HG03196 (cell line): ENCODE results near the gene B9D1.
A peak's percentile ranks its signal among the peaks of the same experiment; 100 is the strongest.

ENCODE experiments used
- ATAC-seq: cut with Tn5 transposase; IDR thresholded peaks from one replicate; pipeline ENCODE4 v1.9.1; 2021; ENCODE audit not compliant: unreplicated experiment

B9D1 gene

DNA sequence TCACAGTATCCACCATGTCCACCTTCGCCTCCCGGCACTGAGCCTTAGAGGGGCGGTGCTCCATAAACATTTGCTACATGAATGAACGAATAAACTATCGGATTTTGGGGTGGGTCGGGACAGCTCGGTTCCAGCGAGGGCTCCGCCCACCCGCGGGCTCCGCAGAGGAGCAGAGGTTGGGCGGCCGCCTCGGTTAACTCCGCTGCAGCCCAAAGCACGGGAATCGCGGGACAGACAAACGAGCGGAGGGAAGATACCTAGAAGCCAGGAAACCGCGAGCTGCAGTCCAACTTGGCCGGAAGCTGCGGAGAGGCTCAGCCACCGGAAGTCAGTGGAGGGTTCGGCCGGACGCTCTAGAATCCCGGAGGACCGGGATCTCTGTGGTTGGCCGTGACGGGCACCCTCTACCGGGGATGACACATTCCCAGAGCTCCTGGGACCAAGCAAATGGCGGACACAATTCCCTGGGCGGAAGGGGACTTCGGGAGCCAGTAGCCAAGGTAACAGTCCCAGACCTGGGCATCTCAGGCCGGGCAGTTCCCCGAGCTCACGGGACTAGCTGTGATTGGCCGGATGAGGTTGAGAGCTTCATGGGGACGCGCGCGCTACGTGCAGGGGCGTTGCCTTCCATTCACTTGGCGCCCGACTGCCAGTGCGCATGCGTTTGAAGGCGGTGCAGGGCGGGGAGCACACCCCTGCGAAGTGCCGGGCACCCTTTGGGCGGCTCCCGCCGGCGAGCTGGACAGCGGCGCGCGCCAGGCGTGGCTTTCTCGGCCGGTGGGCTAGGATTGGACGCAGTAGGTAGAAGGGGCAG, 15.3 kb upstream of the B9D1 start:
- peak; percentile 93 for ATAC-seq

DNA sequence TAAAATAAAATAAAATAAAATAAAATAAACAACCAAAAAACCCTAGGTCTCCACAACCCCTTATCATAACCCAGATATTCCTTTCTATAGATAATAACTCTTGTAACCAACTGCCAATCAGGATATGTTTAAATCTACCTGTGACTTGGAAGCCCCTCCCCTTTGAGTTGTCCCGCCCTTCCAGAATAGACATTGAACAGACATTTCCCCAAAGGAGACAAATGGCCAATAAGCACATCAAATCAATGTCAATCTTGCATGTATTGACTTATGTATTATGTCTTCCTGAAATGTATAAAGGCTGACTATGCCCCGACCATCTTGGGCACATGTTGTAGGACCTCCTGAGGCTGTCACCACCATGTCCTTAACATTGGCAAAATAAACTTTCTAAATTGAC, 14.3 kb upstream of the B9D1 start:
- no peak for ATAC-seq

DNA sequence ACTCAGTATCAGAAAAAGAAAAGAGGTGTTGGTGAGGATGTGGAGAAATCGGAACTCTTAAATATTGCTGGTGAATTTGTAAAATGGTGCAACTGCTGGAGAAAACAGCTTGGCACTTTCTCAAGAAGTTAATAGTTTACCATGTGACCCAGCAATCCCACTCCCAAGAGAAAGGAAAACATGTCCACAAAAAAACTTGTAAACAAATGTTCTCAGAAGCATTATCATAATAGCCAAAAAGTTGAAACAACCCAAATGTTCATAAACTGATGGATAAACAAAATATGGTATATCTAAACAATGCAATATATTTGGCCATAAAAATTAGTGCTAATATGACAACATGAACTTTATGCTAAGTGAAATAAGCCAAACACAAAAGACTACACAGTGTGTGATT, 13.2 kb upstream of the B9D1 start:
- no peak for ATAC-seq

DNA sequence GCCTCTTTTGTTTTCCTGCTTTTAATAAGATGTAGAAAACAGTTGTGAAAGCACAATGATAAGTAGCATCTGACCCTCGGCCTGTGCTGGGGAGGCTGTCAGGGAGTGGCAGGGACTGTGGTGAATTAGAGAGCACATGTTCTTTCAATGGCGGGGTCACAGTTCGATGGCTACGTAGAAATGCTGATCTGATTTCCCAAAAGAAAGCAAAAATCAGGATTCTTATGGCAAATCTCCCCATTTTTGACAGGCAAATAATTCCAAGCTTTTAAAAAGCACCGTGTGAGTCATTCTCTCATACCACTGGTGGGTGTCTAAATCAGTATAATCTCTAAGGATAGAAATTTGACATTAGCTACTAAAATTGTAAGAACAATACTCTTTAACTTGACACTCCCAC, 11.6 kb upstream of the B9D1 start:
- no peak for ATAC-seq

DNA sequence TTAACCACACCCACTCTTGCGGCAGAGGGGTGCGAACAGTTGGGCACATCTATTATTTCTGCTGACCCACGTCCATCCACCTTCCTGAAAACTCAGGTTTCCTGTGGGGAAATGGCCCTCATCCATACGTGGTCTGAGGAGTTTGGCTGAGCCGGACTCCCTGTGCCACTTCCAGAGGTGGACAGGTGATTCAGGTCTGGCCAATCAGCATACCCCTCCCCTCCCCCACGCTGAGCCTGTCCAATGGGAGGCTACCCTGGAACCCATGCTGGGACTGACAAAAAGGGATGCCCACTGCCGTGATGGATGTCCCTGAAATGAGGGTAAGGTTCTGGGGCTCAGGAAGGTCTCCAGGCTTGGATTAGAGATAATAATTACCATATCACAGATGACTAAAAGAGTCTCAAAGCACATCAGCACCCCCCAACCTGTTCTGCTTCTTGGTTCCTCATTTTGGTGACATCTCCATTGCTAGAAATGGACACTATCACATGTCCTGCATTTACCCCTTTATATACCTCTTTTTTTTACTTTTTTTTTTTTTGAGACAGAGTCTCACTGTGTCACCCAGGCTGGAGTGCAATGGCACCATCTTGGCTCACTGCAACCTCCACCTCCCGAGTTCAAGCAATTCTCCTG, 10.5 kb upstream of the B9D1 start:
- ATAC-seq: no peak

DNA sequence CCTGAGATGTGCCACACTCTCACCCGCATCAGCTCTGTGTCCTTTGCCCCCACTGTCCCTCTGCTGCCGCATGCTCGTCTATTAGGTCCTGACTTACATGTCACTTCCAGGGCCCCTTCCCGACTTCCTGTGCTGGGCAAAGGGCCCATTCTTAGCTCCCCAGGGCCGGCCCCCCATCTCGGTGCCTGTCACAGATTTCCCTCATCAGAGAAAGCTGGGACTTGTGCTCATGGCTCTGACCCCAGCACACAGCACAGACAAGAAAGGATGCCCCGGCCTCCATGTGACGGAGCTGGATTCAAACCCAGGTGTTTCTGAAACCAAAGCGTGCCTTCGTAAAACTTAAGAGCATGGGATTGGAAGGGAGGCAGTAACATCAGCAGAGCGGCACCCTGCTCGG, 9.9 kb upstream of the B9D1 start:
- no peak for ATAC-seq

DNA sequence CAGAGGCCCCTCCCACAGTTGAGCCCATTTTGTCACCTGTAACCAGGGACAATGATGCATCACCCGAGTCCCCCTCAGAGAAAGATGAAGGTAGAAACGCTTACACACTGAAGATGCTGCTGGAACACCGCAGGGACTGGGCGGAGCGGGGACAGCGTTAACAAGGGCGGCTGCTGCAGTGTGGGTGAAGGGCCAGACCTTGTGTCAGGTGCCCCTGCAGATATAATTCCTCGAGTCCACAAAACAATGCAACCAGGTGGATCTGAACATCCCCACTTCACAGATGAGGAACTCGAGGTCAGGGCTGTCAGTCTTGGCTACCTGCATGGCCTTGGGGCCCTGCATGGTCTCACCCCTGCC, 9.5 kb upstream of the B9D1 start:
- no peak for ATAC-seq

DNA sequence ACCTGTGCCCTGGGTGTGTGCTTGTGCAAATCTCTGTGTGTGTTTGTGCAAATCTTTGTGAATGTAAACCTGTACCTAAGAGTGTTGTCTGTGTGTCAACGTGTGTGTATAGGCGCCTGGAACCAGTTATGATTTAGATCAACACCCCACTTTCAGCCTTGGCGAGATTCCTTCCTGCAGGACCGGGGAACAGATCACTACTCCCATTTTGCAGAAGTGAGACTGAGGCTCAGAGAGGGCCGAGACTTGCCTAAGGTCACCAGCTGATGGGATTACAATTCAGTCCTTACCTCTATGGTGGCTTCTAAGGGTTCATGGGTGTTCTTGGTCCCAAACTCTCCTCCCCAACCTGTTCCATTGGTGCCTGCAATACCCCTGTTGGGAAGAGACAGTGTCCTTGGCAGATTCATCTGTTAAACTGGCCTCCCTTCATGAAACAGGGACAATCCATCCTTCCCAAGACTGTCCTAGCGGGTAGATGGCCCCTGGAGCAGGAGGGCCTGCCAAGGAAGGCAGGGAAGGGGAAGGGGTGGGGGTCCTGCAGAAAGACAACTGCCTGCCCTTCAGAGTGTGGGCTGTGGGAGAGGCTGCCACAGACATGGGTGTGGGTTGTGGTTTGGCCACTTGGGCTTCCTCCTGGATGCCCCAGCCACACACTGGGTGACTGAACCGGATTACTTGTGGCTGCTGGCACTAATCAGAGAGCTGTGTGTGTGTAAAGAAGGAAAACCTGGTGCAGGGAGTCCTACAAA, 8.9 kb upstream of the B9D1 start:
- ATAC-seq: no peak

DNA sequence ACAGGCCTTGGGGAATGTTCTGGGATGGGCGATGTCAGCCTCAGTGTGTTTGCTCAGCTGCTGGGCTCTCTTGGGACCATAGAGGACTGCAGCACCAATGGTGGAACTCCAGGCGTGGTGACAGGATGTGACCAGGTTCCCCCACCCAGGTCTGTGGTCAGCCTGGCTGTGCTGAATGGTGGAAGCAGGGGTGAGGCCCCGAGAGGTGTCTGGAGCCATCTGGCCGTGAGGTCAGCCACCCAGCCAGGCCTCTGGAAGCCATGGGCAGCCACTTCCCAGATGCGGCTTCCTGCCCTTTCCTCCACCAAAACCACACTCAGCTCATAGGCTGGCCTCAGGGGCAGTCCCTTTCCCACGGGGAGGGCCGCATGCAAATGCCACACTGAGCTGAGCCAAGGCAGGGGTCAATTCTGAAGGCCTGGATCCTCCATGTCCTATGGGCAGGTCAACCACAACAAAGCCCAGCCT, 8.0 kb upstream of the B9D1 start:
- peak; percentile 76 for ATAC-seq

DNA sequence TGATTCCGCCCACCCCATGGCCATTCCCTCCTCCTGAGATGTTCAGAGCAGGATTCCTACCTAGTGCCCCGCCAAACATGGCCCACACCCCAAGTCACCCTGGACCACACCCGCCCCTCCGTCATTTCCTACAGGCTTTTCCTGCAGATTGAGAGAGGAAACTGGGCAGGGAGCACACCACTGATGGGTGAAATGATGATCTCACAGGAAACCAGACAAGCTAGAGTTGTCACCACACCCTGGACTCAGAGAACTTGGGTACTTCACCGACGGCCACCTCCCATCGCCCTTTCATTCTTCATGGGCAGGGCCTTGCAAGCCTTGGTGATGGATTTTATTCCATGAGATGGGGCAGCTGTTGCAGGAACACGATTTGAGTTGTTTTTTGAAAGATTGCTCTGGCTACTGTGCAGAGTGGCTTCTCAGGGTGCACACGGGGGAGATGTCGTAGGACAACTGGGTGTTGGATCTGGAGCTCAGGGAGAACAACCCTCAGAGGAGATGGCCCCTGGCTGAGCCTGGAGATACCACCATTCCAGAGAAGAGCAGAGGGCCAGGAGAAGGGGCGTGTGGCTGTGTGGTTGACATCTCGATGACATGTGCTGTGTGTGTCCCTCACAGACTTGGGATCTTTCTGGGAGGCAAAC, 7.4 kb upstream of the B9D1 start:
- peak; percentile 16 for ATAC-seq

DNA sequence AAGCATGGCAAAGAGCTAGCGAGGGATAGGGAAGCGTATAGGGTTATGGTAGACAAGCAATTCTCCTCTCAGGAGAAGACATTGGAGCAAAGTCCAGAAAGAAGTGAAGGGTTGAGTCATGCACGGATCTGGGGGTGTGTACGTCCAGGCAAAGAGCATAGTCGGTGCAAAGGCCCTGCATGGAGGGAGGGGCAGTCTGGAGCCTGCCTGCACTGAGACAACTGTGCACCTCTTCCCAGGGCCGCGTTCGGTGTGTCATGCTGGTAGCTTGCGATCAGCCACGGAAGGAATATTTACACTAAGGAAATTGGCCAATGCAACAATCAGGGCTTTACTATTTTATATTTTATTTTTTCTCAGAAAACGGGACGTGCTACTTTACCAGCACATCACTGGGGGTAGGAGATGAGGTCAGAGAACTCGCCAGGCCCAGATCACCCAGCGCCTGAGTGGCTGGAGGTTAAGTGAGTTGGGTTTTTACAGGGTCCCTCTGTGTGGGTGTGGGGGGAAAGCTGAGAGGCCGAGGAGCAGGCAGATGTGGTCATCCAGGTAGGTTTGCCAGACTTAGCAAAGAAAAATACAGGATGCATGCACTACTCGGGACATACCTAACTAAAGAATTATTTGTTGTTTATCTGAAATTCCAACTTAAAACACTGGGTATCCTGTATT, 6.7 kb upstream of the B9D1 start:
- no peak for ATAC-seq

DNA sequence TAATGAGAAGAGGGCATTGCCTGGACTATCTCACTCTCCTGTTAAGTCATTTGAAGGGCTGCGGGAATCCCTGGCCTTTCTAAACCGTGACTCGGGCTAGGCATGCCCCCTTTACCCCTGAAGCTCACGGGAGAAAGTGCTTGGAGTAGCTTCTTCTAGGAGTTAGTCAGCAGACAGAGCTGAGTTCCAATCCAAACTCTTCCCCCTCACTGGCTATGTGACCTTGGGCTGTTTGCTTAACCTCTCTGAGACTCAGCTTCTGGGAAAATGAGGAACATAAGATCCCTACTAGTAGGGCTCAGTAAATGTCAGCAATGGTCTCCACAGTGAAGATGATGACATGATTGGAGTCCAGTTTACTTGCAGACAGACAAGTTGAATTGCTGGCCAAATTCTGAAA, 5.7 kb upstream of the B9D1 start:
- no peak for ATAC-seq

DNA sequence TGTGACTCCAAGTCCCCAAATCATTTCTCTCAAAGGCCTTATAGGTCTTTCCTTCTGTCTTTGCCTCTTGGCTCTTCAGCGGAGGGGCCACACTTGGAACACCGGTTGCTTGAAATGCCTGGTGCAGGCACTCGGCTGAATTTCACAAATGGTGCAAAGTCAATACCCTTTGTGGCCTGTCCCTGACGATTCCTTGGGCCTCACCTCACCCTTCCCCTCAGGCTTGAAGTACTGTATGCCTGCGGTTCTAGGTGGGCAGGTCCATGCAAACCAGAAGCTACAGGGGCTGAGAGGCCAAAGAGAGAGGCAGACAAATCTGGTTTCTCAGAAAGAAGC, 4.1 kb upstream of the B9D1 start:
- no peak for ATAC-seq

DNA sequence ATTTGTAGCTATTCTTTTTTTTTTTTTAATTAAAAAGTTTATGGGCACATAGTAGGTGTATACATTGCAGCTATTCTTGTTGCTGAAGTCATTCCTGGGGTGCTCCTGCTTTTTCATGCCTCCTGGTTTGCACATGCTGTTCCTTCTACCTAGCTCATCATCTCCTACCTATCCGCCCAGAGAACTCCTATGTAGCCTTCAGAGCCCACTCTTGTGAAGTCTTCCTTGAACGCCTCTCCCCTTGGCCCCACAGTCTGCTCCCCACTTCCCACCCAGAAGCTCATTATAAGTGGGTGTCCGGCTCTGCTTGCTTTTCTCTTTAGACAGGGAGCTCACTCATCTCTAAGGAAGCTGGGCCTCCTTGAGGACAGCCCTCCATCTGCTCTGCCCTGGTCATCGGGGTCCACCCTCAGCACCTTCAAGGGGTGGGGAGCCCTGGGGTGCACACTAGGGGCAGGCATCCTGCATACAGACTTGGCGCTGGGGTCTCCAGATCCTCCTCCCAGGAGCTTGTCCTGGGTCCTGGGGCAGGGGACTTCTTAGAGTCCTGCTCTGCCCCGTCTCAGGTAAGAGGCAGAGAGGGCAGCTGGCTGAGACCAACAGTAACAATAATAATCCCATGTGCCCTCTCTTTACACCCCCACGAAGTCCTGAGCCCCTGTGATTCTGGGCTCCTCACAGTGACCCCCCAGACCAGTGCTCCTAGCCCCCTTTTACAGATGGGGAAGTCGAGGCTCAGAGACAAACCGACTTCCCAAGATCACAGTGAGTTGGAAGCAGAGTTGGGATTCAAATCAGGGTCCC, 3.5 kb upstream of the B9D1 start:
- ATAC-seq: no peak

DNA sequence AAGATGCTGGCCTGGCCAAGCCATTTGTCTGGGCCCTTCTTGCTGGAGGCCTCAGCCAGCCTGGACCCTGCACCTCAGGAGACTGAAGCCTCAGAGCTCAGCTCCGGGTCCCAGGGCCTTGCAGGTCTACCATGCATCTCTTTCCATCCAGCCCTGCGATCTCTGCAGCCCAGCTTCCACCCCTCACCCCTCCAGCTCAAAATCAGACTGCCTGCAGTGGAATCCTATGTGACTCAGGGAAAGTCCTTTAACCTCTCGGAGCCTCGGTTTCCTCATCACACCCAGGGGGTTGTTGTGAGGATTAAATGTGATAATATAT, 2.9 kb upstream of the B9D1 start:
- ATAC-seq: no peak

DNA sequence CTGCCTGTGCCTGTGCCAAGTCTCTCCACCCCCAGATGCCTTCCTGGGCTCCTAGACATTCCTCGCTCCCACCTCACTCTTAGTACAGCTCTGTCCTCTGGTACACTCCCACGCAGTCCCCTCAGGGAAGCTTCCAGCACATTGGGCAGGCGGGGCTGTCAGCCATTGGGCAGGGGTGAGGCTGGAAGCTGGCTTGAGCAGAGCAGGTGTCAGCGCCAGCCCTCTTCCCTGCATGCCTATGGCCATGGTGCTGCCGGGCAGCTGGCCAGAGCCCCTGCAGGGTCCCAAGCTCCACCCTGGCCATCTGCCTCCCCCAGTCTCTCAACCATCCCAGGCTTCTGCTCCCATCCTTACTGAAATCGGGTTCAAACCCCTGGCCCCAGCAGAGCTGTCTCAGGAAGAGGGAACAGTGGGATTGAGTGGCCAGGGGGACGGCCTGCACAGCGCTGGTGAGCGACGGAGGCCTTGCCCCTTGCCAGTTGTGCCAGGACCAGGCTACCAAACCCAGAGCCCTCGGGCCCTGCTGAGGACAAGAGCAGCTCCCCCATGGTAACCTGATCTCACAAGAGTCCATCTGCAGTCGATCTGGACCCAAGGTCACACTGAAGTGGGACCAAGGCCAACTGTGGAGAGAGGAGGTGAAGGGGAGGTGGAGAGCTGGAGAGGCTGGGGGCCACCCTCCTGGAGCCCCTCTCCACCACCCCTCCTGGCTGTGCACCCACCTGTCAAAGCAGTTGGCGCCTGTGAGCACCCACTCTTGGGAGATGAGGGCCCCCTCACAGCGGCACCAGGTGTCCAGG, 2.4 kb upstream of the B9D1 start:
- no peak for ATAC-seq

DNA sequence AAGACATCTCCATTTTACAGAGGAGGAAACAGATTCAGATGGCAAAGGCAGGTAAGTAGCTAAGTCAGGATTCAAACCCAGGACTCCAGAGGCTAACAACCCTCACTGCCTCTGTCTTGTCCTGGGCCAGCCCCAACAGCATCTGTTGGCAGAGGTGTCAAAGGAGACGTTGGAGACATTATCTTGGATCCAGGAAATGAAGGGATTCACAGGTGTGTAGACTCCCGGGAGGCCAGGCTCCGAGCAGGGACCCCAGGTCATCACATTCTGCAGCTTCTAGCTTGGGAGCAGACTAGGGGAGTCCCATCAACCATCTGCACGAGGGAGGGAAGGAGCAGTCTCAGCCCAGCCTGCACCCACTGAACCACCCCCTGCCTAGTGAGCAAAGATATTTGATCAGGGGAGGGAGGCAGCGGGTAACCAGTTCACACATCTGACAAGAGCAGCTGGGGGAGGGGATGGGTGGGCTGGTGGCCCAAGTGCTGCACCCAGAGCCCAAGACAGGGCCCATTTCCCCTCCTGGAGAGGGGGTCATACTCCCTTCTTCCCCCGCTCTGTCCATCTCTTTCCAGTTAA, 1.0 kb upstream of the B9D1 start:
- no peak for ATAC-seq

DNA sequence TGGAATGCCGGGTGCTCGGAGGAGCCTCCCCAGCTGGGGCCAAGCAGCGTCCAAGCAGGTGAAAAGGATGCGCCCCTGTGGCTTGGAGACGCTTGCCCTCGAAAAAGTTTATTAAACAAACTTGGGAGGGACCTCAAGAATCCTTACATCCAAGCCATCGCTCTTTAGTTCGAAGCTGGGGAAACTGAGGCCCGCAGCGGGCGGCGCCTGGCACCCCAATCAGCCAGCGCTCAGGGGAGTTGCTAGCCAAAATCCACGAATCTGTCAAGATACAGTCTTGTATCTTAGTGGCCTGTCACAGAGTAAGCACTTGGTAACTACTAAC, 553 bp upstream of the B9D1 start:
- ATAC-seq: no peak

DNA sequence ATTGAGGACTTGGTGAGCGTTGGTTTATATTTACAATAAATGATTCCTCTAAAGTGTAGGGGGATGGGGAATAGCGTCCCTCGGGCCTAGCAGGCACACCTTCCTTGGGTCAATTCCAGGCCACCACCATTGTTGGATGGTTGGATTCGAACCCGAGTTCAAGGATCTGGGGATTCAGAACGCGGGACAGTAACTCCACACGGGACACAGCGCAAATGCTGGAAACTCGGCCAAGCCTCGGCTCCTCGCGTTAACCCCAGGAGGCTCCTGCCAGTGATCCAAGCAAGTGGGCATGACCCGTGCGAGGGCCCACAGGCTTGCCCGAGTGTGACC, 613 bp downstream of the B9D1 start:
- ATAC-seq: no peak

DNA sequence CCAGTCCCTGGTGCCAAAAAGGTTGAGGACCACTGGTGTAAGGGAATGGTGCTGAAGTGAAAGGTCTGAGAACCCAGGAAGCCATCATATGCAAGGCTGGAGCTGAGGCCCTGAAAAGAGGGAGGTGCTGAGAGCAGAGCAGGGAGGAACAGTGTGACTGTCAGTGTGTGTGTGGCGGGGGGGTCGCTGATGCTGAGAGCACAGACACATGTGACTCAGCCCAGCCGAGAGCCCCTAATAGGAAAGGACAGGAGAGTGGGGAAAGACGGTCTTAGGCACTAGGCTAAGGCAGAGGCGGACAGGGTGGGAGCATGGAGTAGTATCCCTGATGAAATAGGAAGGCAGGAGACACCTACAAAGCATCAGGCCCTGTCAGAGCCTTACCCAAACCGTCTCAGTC, 1.2 kb downstream of the B9D1 start:
- ATAC-seq: no peak
